DMS79 (cell line): ENCODE measurements around the gene HLA-A.

ENCODE experiments used
- DNase-seq: peaks from one replicate; lab custom pipeline; 2025; lab: John Stamatoyannopoulos, UW

Gene HLA-A

GRCh38 chr6:29935273-29935955 is 6.9 kb upstream of the HLA-A start:
- no peak for DNase-seq

GRCh38 chr6:29938746-29939508 is 3.4 kb upstream of the HLA-A start:
- DNase-seq = no peak

- DNase-seq = no peak
These were observed 1.3 kb upstream of the HLA-A start for GRCh38 chr6:29941016-29941415.

GRCh38 chr6:29941471-29941870 is 861 bp upstream of the HLA-A start:
- DNase-seq = no peak

- DNase-seq = no peak
These were observed 437 bp upstream of the HLA-A start for GRCh38 chr6:29941916-29942274.

GRCh38 chr6:29943053-29943966 is 978 bp downstream of the HLA-A start:
- DNase-seq = no peak

GRCh38 chr6:29945281-29945820 is 3.0 kb downstream of the HLA-A start:
- DNase-seq = no peak

GRCh38 chr6:29946223-29947076 is 4.1 kb downstream of the HLA-A start:
- DNase-seq = no peak

GRCh38 chr6:29947077-29947980 is 5.0 kb downstream of the HLA-A start:
- no peak for DNase-seq

- no peak for DNase-seq
These were observed 5.9 kb downstream of the HLA-A start for GRCh38 chr6:29948277-29948676.

GRCh38 chr6:29949934-29950333 is 7.6 kb downstream of the HLA-A start:
- no peak for DNase-seq

GRCh38 chr6:29951882-29952281 is 9.6 kb downstream of the HLA-A start:
- no peak for DNase-seq

GRCh38 chr6:29953001-29953441 is 10.7 kb downstream of the HLA-A start:
- no peak for DNase-seq

- no peak for DNase-seq
These were observed 11.4 kb downstream of the HLA-A start for GRCh38 chr6:29953686-29954085.

- no peak for DNase-seq
These were observed 11.9 kb downstream of the HLA-A start for GRCh38 chr6:29954272-29954671.

GRCh38 chr6:29955783-29956182 is 13.5 kb downstream of the HLA-A start:
- DNase-seq = no peak

- no peak for DNase-seq
These were observed 14.2 kb downstream of the HLA-A start for GRCh38 chr6:29956518-29956917.

GRCh38 chr6:29958046-29958445 is 15.7 kb downstream of the HLA-A start:
- DNase-seq = no peak

- DNase-seq = no peak
These were observed 16.6 kb downstream of the HLA-A start for GRCh38 chr6:29958921-29959320.

GRCh38 chr6:29959467-29959866 is 17.1 kb downstream of the HLA-A start:
- DNase-seq = no peak
